Vagina (tissue), 2 donors: ENCODE results near the gene CCDC68.

Source experiments
- CTCF ChIP-seq, 3 experiments: fragments of 450-650 bp in 2 of 3; fragments of 200-600 bp in 1 of 3; sonication (generic) in 1 of 3; IDR thresholded peaks; one replicate each; pipeline ENCODE4 v1.5.1; 2017 to 2019; ENCODE audit warnings: antibody characterized with exemption in 3 of 3, mild to moderate bottlenecking in 2 of 3, moderate library complexity in 2 of 3
- POLR2A ChIP-seq, 2 donors: fragments of 450-650 bp; IDR thresholded peaks; one replicate each; pipeline ENCODE4 v1.6.1; 2017; ENCODE audit warnings: antibody characterized with exemption in 2 of 2, mild to moderate bottlenecking in 2 of 2, moderate library complexity in 2 of 2
- POLR2AphosphoS5 ChIP-seq, 2 donors: sonication (generic); formaldehyde crosslinking; IDR thresholded peaks; one replicate each; pipeline ENCODE4 v1.9.0; 2017; ENCODE audit warnings: antibody characterized with exemption in 2 of 2, mild to moderate bottlenecking in 2 of 2, low read depth in 1 of 2; ENCODE audit not compliant: insufficient read depth in 1 of 2

- TF ChIP-seq CTCF (IDR thresholded peaks at IDR 0.05): no peak
- TF ChIP-seq POLR2AphosphoS5 (IDR thresholded peaks at IDR 0.05; ENCODE audit: insufficient read depth in 1 of 2, low read depth in 1 of 2): no peak
- TF ChIP-seq POLR2A (IDR thresholded peaks at IDR 0.05): no peak
Measured at GRCh38 chr18:55007602-55008001, 48.3 kb upstream of the CCDC68 start.
